Liver (tissue), 9 donors: ENCODE data around the gene SNAPC4. TPM values are rescaled to one million over a fixed set of nuclear protein-coding genes. Genes with fewer than 3 reads are reported as not detected.

Experiments
- DNase-seq: peaks from one replicate; pipeline ENCODE4 v3.0.0-alpha.2; 2017; ENCODE audit warnings: low spot score
- H3K27ac ChIP-seq, 2 donors: one replicate each; pipeline ENCODE4 v1.7.0; 2013; ENCODE audit warnings: inconsistent platforms in 2 of 2, low read length in 2 of 2, control low read depth in 1 of 2, low read depth in 1 of 2, mild to moderate bottlenecking in 1 of 2
- H3K27me3 ChIP-seq, 4 donors: one replicate each; pipeline versions ENCODE4 v1.6.1 to v1.7.0; 2013; ENCODE audit warnings: low read length in 3 of 4, inconsistent platforms in 1 of 4, mild to moderate bottlenecking in 1 of 4, moderate library complexity in 1 of 4; ENCODE audit not compliant: control insufficient read depth in 4 of 4, insufficient read depth in 4 of 4
- H3K36me3 ChIP-seq, 4 donors: one replicate each; pipeline versions ENCODE4 v1.6.1 to v1.7.0; 2013; ENCODE audit warnings: low read length in 3 of 4, mild to moderate bottlenecking in 3 of 4, low read depth in 1 of 4, moderate library complexity in 1 of 4; ENCODE audit not compliant: control insufficient read depth in 4 of 4, insufficient read depth in 3 of 4
- H3K4me1 ChIP-seq, 4 donors: one replicate each; pipeline versions ENCODE4 v1.6.1 to v1.7.0; 2013; ENCODE audit warnings: low read length in 3 of 4, mild to moderate bottlenecking in 3 of 4, moderate library complexity in 1 of 4; ENCODE audit not compliant: control insufficient read depth in 4 of 4, insufficient read depth in 4 of 4
- H3K4me3 ChIP-seq, 3 donors: one replicate each; pipeline versions ENCODE4 v1.6.1 to v1.7.0; 2013; ENCODE audit warnings: low read length in 3 of 3, control low read depth in 1 of 3, low read depth in 1 of 3, mild to moderate bottlenecking in 1 of 3
- H3K9ac ChIP-seq, 2 donors: one replicate each; pipeline ENCODE4 v1.7.0; 2013; ENCODE audit warnings: low read length in 2 of 2, mild to moderate bottlenecking in 2 of 2, moderate library complexity in 2 of 2, control low read depth in 1 of 2, low read depth in 1 of 2
- H3K9me3 ChIP-seq, 4 donors: one replicate each; pipeline versions ENCODE4 v1.6.1 to v1.7.0; 2013; ENCODE audit warnings: low read length in 3 of 4; ENCODE audit not compliant: control insufficient read depth in 4 of 4
- ATF3 ChIP-seq: IDR thresholded peaks from 2 replicates; pipeline ENCODE4 v1.6.1; 2016; ENCODE audit warnings: antibody characterized with exemption
- EGR1 ChIP-seq, 2 donors: IDR thresholded peaks; 2 replicates each; pipeline ENCODE4 v1.6.1; 2016 to 2018; ENCODE audit warnings: antibody characterized with exemption in 2 of 2, low read depth in 2 of 2
- FOXA1 ChIP-seq: IDR thresholded peaks from 2 replicates; pipeline ENCODE4 v1.6.1; 2016; ENCODE audit warnings: antibody characterized with exemption
- FOXA2 ChIP-seq: IDR thresholded peaks from 2 replicates; pipeline ENCODE4 v1.6.1; 2016; ENCODE audit warnings: antibody characterized with exemption
- GABPA ChIP-seq, 2 donors: IDR thresholded peaks in 1 of 2; conservative IDR thresholded peaks in 1 of 2; 2 replicates each; pipeline ENCODE4 v1.6.1; 2016; ENCODE audit warnings: antibody characterized with exemption in 2 of 2, mild to moderate bottlenecking in 1 of 2, moderate library complexity in 1 of 2
- HNF4A ChIP-seq, 2 donors: conservative IDR thresholded peaks; 2 replicates each; pipeline ENCODE4 v1.6.1; 2016; ENCODE audit warnings: antibody characterized with exemption in 2 of 2, mild to moderate bottlenecking in 2 of 2
- HNF4G ChIP-seq: IDR thresholded peaks from 2 replicates; pipeline ENCODE4 v1.6.1; 2016; ENCODE audit warnings: antibody characterized with exemption
- JUND ChIP-seq, 2 donors: IDR thresholded peaks; 2 replicates each; pipeline ENCODE4 v1.6.1; 2016; ENCODE audit warnings: antibody characterized with exemption in 2 of 2
- MAX ChIP-seq: IDR thresholded peaks from 2 replicates; pipeline ENCODE4 v1.6.1; 2016; ENCODE audit warnings: antibody characterized with exemption
- NR2F2 ChIP-seq: IDR thresholded peaks from 2 replicates; pipeline ENCODE4 v1.6.1; 2016; ENCODE audit warnings: antibody characterized with exemption
- RAD21 ChIP-seq, 2 donors: IDR thresholded peaks; 2 replicates each; pipeline ENCODE4 v1.6.1; 2016; ENCODE audit warnings: antibody characterized with exemption in 2 of 2, mild to moderate bottlenecking in 2 of 2
- REST ChIP-seq: IDR thresholded peaks from 2 replicates; pipeline ENCODE4 v1.6.1; 2016; ENCODE audit warnings: antibody characterized with exemption, mild to moderate bottlenecking
- RXRA ChIP-seq, 2 donors: IDR thresholded peaks; 2 replicates each; pipeline ENCODE4 v1.6.1; 2017 to 2018; ENCODE audit warnings: antibody characterized with exemption in 2 of 2, mild to moderate bottlenecking in 1 of 2
- SP1 ChIP-seq: IDR thresholded peaks from 2 replicates; pipeline ENCODE4 v1.6.1; 2018; ENCODE audit warnings: antibody characterized with exemption, mild to moderate bottlenecking
- TAF1 ChIP-seq: conservative IDR thresholded peaks from 2 replicates; pipeline ENCODE4 v1.6.1; 2016; ENCODE audit warnings: antibody characterized with exemption, mild to moderate bottlenecking
- YY1 ChIP-seq: IDR thresholded peaks from 2 replicates; pipeline ENCODE4 v1.6.1; 2016; ENCODE audit warnings: antibody characterized with exemption, mild to moderate bottlenecking
- ZBTB33 ChIP-seq: IDR thresholded peaks from 2 replicates; pipeline ENCODE4 v1.6.1; 2016; ENCODE audit warnings: antibody characterized with exemption
- WGBS: extraction: QIAGEN DNeasy Blood & Tissue Kit; methylation state at CpG from one replicate; pipeline ENCODE4 v1.1.7; 2013; 5-methylcytosine and 5-hydroxymethylcytosine counted together
- polyA plus RNA-seq, 2 donors: library from polyadenylated mRNA; stranded (reverse) in 1 of 2; unstranded in 1 of 2; fragments of 200-250 nt in 1 of 2; fragments of >200 nt in 1 of 2; fragmentation: Nextera tagmentation in 1 of 2; extraction: Ambion mirVana in 1 of 2; gene quantifications; one replicate each; pipeline versions ENCODE4 v1.2.1 to v1.2.3, GENCODE V29; 2013 to 2015
- total RNA-seq, 2 donors: library from RNA; depleted of rRNA; stranded (reverse); fragments of >200 nt; gene quantifications; one replicate each; pipeline ENCODE4 v1.2.3, GENCODE V29; 2014
- TF ChIP-seq, protein P1 (sequence below): fragments of 150-350 bp; IDR thresholded peaks from 2 replicates; pipeline ENCODE4 v1.5.1; 2017; ENCODE audit warnings: improper control_type of control experiment, low read depth, low read length; ENCODE audit not compliant: missing input control
- donor health status: healthy.
- donor health status: healthy.
- donor health status: healthy.
- donor health status: healthy.
- donor health status: healthy.

Gene SNAPC4
- total and polyA plus RNA-seq, 4 donors, result 0.75 to 4.2 (median 3.1) TPM

- DNase-seq, result no peak
- H3K27ac ChIP-seq, result no peak overlapping the region
- H3K9ac ChIP-seq, result no peak overlapping the region
- no peaks in the 10 kb centered on the region for H3K4me1 ChIP-seq
- WGBS, result 89% methylated on average over 32 of the region's 32 CpGs
- H3K27me3 ChIP-seq, result no peaks in the 10 kb centered on the region
- TF ChIP-seq SP1 (no peak), REST (no peak)
- no peaks in the 10 kb centered on the region for H3K9me3 ChIP-seq
- peaks cover 9 to 29% (median 13%) of the 10 kb centered on the region in 4 donors for H3K36me3 ChIP-seq
- no peak overlapping the region for H3K4me3 ChIP-seq
Measured at GRCh38 chr9:136429683-136430491, 29.9 kb upstream of the SNAPC4 start.

DNA sequence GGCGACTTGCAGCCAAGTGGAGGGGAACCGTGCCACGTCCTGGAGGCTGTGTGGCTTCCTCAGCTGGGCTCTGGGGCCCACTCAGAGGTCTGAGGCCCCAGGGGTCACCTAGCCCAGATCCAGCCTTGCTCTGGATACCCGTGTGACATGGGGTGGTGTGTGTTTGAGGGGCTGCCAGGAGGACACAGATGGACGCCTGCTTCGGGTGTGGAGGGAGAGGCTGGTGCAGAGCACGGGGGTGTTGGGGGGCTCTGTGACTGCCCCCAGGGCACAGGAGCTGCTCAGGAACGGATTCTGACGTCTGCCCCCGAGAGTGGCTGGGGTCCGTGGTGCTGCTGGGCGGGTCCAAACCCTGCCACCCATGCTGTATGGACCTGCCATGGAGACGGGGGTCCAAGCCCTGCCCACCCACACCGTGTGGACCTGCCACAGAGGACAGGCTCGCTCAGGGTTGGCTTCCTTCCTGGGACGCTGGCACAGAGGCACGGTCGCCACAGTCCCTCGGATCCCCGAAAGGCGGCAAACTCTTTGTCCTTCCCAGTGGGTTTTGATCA is 29.2 kb upstream of the SNAPC4 start:
- no peaks in the 10 kb centered on the region for H3K9me3 ChIP-seq
- TF ChIP-seq ATF3 (no peak), TAF1 (no peak), HNF4G (no peak), FOXA2 (no peak), GABPA (IDR thresholded peaks at IDR 0.05 in 1 of 2, conservative IDR thresholded peaks at IDR 0.05 in 1 of 2) (no peak), JUND (IDR thresholded peaks at IDR 0.05) (no peak), FOXA1 (no peak), EGR1 (IDR thresholded peaks at IDR 0.05; ENCODE audit: low read depth in 2 of 2) (no peak), RAD21 (IDR thresholded peaks at IDR 0.05) (no peak), NR2F2 (no peak), YY1 (no peak), RXRA (IDR thresholded peaks at IDR 0.05) (no peak), MAX (no peak), ZBTB33 (no peak), SP1 (no peak), HNF4A (conservative IDR thresholded peaks at IDR 0.05) (no peak), REST (no peak)
- TF ChIP-seq, protein P1, sequence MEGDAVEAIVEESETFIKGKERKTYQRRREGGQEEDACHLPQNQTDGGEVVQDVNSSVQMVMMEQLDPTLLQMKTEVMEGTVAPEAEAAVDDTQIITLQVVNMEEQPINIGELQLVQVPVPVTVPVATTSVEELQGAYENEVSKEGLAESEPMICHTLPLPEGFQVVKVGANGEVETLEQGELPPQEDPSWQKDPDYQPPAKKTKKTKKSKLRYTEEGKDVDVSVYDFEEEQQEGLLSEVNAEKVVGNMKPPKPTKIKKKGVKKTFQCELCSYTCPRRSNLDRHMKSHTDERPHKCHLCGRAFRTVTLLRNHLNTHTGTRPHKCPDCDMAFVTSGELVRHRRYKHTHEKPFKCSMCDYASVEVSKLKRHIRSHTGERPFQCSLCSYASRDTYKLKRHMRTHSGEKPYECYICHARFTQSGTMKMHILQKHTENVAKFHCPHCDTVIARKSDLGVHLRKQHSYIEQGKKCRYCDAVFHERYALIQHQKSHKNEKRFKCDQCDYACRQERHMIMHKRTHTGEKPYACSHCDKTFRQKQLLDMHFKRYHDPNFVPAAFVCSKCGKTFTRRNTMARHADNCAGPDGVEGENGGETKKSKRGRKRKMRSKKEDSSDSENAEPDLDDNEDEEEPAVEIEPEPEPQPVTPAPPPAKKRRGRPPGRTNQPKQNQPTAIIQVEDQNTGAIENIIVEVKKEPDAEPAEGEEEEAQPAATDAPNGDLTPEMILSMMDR, result no peak
- H3K4me1 ChIP-seq, result no peaks in the 10 kb centered on the region
- H3K27me3 ChIP-seq, result no peaks in the 10 kb centered on the region
- no peak overlapping the region for H3K4me3 ChIP-seq
- WGBS, result 94% methylated on average over 21 of the region's 21 CpGs
- DNase-seq, result no peak
- no peak overlapping the region for H3K27ac ChIP-seq
- no peak overlapping the region for H3K9ac ChIP-seq
- H3K36me3 ChIP-seq, result peaks cover 12 to 35% (median 16%) of the 10 kb centered on the region in 4 donors
